HEK293 (cell line): ENCODE results near the gene CCNT2.

Experiments used
- CTCF ChIA-PET: fragments of 350-600 bp; formaldehyde crosslinking; extraction: SDS; loops from one replicate; lab custom pipeline; 2021; ENCODE audit warnings: antibody characterized with exemption; lab: Yijun Ruan, JAX
- POLR2A ChIA-PET: fragments of 300-600 bp; formaldehyde crosslinking; extraction: SDS; loops from one replicate; lab custom pipeline; 2020; ENCODE audit warnings: antibody characterized with exemption, inconsistent platforms; lab: Yijun Ruan, JAX
- H3K27ac ChIP-seq: fragments of 200-500 bp; sonication (Bioruptor generic); 2 replicates; pipeline ENCODE4 v1.5.1; 2014; ENCODE audit warnings: low read depth, low read length, control low read depth, inconsistent platforms; ENCODE audit errors: extremely low read depth
- H3K36me3 ChIP-seq, 2 experiments: fragments of 200-500 bp in 1 of 2; sonication (Bioruptor generic) in 1 of 2; 1 replicate in 1 of 2; 2 replicates in 1 of 2; pipeline ENCODE4 v1.5.1; 2014 to 2017; ENCODE audit warnings: inconsistent platforms in 2 of 2, low read length in 2 of 2; ENCODE audit not compliant: control insufficient read depth in 2 of 2, insufficient read depth in 1 of 2
- H3K4me1 ChIP-seq: fragments of 200-500 bp; sonication (Bioruptor generic); 2 replicates; pipeline ENCODE4 v1.5.1; 2014; ENCODE audit warnings: mild to moderate bottlenecking, low read length, inconsistent platforms; ENCODE audit not compliant: control insufficient read depth, insufficient read depth
- H3K4me3 ChIP-seq: 2 replicates; pipeline ENCODE4 v1.5.1; 2011; ENCODE audit warnings: low read depth, mild to moderate bottlenecking, control low read depth, low read length, moderate library complexity
- H3K9me3 ChIP-seq: fragments of 200-500 bp; sonication (Bioruptor generic); 2 replicates; pipeline ENCODE4 v1.5.1; 2014; ENCODE audit warnings: low read depth, low read length, inconsistent platforms; ENCODE audit not compliant: control insufficient read depth, insufficient read depth
- EGR2 ChIP-seq: fragments of 450-650 bp; formaldehyde crosslinking; IDR thresholded peaks from 2 replicates; pipeline ENCODE4 v1.5.1; 2016; ENCODE audit warnings: low read depth, missing biosample characterization, missing genetic modification characterization
- KLF10 ChIP-seq: fragments of 450-650 bp; IDR thresholded peaks from 2 replicates; pipeline ENCODE4 v1.5.1; 2018; ENCODE audit warnings: missing biosample characterization, mild to moderate bottlenecking, missing genetic modification characterization
- MZF1 ChIP-seq: fragments of 450-650 bp; formaldehyde crosslinking; IDR thresholded peaks from 2 replicates; pipeline ENCODE4 v1.5.1; 2017; ENCODE audit warnings: missing biosample characterization, missing genetic modification characterization, borderline replicate concordance
- OSR2 ChIP-seq: fragments of 450-650 bp; formaldehyde crosslinking; IDR thresholded peaks from 2 replicates; pipeline ENCODE4 v1.5.1; 2016; ENCODE audit warnings: missing biosample characterization, missing genetic modification characterization
- WT1 ChIP-seq: fragments of 450-650 bp; formaldehyde crosslinking; IDR thresholded peaks from 2 replicates; pipeline ENCODE4 v1.5.1; 2016; ENCODE audit warnings: missing biosample characterization, missing genetic modification characterization
- ZFP37 ChIP-seq: fragments of 450-650 bp; formaldehyde crosslinking; IDR thresholded peaks from 2 replicates; pipeline ENCODE4 v1.5.1; 2016; ENCODE audit warnings: missing biosample characterization, missing genetic modification characterization
- ZNF114 ChIP-seq: fragments of 450-650 bp; formaldehyde crosslinking; IDR thresholded peaks from 2 replicates; pipeline ENCODE4 v1.5.0; 2017; ENCODE audit warnings: missing biosample characterization, missing genetic modification characterization
- ZNF174 ChIP-seq: fragments of 450-650 bp; formaldehyde crosslinking; IDR thresholded peaks from 2 replicates; pipeline ENCODE4 v1.5.0; 2017; ENCODE audit warnings: missing biosample characterization, mild to moderate bottlenecking, missing genetic modification characterization
- ZNF184 ChIP-seq: fragments of 450-650 bp; IDR thresholded peaks from 2 replicates; pipeline ENCODE4 v1.5.1; 2018; ENCODE audit warnings: missing biosample characterization, mild to moderate bottlenecking, missing genetic modification characterization
- ZNF221 ChIP-seq: fragments of 450-650 bp; formaldehyde crosslinking; IDR thresholded peaks from 2 replicates; pipeline ENCODE4 v1.5.1; 2017; ENCODE audit warnings: missing biosample characterization, missing genetic modification characterization, borderline replicate concordance
- ZNF24 ChIP-seq: fragments of 450-650 bp; formaldehyde crosslinking; IDR thresholded peaks from 2 replicates; pipeline ENCODE4 v1.5.1; 2016; ENCODE audit warnings: missing biosample characterization, missing genetic modification characterization
- ZNF292 ChIP-seq: fragments of 450-650 bp; formaldehyde crosslinking; IDR thresholded peaks from 2 replicates; pipeline ENCODE4 v1.5.1; 2016; ENCODE audit warnings: low read depth, missing biosample characterization, missing genetic modification characterization, borderline replicate concordance
- ZNF571 ChIP-seq: fragments of 450-650 bp; formaldehyde crosslinking; IDR thresholded peaks from 2 replicates; pipeline ENCODE4 v1.5.0; 2017; ENCODE audit warnings: missing biosample characterization, missing genetic modification characterization
- ZNF585B ChIP-seq: fragments of 450-650 bp; formaldehyde crosslinking; IDR thresholded peaks from 2 replicates; pipeline ENCODE4 v1.5.1; 2016; ENCODE audit warnings: missing biosample characterization, missing genetic modification characterization
- ZNF621 ChIP-seq: fragments of 450-650 bp; formaldehyde crosslinking; IDR thresholded peaks from 2 replicates; pipeline ENCODE4 v1.5.1; 2017; ENCODE audit warnings: missing biosample characterization, missing genetic modification characterization
- ZNF664 ChIP-seq: fragments of 450-650 bp; formaldehyde crosslinking; IDR thresholded peaks from 2 replicates; pipeline ENCODE4 v1.5.1; 2016; ENCODE audit warnings: missing biosample characterization, missing genetic modification characterization
- ZXDB ChIP-seq: fragments of 450-650 bp; formaldehyde crosslinking; IDR thresholded peaks from 2 replicates; pipeline ENCODE4 v1.5.1; 2016; ENCODE audit warnings: missing biosample characterization, missing genetic modification characterization
- TF ChIP-seq, protein P1 (sequence below): fragments of 450-650 bp; formaldehyde crosslinking; IDR thresholded peaks from 2 replicates; pipeline ENCODE4; 2016; ENCODE audit warnings: missing biosample characterization, missing genetic modification characterization
- TF ChIP-seq, protein P2 (sequence below): fragments of 450-650 bp; formaldehyde crosslinking; IDR thresholded peaks from 2 replicates; pipeline ENCODE4 v1.5.1; 2016; ENCODE audit warnings: missing biosample characterization, missing genetic modification characterization
- TF ChIP-seq, protein P3 (sequence below): fragments of 450-650 bp; formaldehyde crosslinking; IDR thresholded peaks from 2 replicates; pipeline ENCODE4 v1.5.1; 2016; ENCODE audit warnings: missing biosample characterization, missing genetic modification characterization

CCNT2 gene

DNA sequence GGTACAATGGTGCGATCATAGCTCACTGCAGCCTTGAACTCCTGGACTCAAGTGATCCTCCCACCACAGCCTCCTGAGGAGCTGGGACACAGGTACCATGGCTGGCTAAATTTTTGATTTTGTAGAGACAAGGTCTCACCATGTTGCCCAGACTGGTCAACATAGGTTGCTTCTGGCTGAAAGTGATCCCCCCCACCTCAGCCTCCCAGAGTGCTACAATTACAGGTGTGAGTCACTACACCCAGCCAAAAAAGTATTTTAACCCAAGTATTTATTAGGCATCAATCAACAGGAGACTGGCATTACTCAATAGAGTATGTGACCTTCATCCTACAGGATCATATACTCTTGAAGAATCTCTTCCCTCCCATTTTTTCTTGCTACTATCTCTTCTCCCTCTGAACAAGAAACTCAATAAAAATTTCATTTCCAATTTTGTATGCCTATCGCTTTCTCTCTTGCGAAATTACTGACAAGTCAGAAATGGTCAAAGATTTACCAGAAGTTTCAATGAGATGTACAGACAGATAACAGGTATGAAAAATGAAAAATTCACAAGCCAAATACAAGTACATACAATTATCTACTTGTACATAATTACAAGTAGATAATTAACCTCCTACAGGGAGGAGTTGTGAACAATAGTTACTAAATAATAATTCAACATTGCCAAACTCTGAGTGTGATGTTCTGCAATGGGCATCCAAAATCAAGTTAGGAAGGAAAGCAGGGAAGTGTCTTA, 34.9 kb upstream of the CCNT2 start (continued):
- TF ChIP-seq, protein P1, sequence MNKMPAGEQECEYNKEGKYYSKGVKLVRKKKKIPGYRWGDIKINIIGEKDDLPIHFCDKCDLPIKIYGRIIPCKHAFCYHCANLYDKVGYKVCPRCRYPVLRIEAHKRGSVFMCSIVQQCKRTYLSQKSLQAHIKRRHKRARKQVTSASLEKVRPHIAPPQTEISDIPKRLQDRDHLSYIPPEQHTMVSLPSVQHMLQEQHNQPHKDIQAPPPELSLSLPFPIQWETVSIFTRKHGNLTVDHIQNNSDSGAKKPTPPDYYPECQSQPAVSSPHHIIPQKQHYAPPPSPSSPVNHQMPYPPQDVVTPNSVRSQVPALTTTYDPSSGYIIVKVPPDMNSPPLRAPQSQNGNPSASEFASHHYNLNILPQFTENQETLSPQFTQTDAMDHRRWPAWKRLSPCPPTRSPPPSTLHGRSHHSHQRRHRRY: no peak
- TF ChIP-seq EGR2 (tag by site-specific recombination) (no peak), ZNF114 (tag by site-specific recombination) (no peak), ZNF585B (tag by site-specific recombination) (no peak), ZXDB (tag by site-specific recombination) (no peak), ZNF24 (no peak), OSR2 (tag by site-specific recombination) (no peak), ZNF621 (tag by site-specific recombination) (no peak), ZNF184 (no peak), ZFP37 (tag by site-specific recombination) (no peak), ZNF221 (no peak), MZF1 (tag by site-specific recombination) (no peak), ZNF174 (tag by site-specific recombination) (no peak)

DNA sequence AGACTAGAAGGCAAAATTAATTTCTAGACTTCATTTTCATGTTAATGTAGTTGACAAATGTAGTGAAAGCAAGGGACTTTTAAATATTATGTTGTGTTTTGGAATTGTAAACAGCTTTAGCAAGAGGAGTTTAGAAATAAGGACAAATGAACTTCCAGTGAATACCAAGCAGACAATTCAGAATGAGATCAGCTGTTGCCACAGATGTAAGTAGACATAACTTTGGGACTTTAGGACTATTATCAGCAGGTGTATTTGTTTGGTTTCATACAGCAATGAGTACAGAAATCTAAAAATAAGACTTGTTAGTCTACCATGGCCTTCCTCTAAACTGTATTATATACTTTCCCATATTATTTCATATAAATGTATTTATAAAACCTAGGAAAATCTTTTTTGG, 34.2 kb upstream of the CCNT2 start:
- Histone ChIP-seq H3K4me3 (no peak overlapping the region), H3K36me3 (no peaks in the 10 kb centered on the region), H3K9me3 (no peaks in the 10 kb centered on the region), H3K27ac (no peak overlapping the region), H3K4me1 (no peaks in the 10 kb centered on the region)
- CTCF ChIA-PET: no interaction called here
- TF ChIP-seq, protein P2, sequence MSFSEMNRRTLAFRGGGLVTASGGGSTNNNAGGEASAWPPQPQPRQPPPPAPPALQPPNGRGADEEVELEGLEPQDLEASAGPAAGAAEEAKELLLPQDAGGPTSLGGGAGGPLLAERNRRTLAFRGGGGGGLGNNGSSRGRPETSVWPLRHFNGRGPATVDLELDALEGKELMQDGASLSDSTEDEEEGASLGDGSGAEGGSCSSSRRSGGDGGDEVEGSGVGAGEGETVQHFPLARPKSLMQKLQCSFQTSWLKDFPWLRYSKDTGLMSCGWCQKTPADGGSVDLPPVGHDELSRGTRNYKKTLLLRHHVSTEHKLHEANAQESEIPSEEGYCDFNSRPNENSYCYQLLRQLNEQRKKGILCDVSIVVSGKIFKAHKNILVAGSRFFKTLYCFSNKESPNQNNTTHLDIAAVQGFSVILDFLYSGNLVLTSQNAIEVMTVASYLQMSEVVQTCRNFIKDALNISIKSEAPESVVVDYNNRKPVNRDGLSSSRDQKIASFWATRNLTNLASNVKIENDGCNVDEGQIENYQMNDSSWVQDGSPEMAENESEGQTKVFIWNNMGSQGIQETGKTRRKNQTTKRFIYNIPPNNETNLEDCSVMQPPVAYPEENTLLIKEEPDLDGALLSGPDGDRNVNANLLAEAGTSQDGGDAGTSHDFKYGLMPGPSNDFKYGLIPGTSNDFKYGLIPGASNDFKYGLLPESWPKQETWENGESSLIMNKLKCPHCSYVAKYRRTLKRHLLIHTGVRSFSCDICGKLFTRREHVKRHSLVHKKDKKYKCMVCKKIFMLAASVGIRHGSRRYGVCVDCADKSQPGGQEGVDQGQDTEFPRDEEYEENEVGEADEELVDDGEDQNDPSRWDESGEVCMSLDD (tag by site-specific recombination): no peak
- no peak for TF ChIP-seq ZNF184
- TF ChIP-seq, protein P3, sequence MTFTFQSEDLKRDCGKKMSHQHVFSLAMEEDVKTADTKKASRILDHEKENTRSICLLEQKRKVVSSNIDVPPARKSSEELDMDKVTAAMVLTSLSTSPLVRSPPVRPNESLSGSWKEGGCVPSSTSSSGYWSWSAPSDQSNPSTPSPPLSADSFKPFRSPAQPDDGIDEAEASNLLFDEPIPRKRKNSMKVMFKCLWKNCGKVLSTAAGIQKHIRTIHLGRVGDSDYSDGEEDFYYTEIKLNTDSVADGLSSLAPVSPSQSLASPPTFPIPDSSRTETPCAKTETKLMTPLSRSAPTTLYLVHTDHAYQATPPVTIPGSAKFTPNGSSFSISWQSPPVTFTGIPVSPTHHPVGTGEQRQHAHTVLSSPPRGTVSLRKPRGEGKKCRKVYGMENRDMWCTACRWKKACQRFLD (tag by site-specific recombination): no peak
- no peak for TF ChIP-seq ZNF571 (tag by site-specific recombination)
- TF ChIP-seq WT1 (tag by site-specific recombination): no peak
- no peak for TF ChIP-seq ZNF292 (tag by site-specific recombination)
- no peak for TF ChIP-seq ZNF664
- TF ChIP-seq KLF10 (tag by site-specific recombination): no peak
- POLR2A ChIA-PET: no interaction called here
